KMS-11 (cell line): Measurements from ENCODE around the gene ACOT11.

Experiments
- H2AFZ ChIP-seq: fragments of 200-600 bp; sonication (generic); 2 replicates; pipeline ENCODE4 v1.6.1; 2016; ENCODE audit warnings: antibody characterized with exemption, mixed run types, low read depth
- H3K27ac ChIP-seq: fragments of 200-600 bp; sonication (generic); 2 replicates; pipeline ENCODE4 v1.6.1; 2016; ENCODE audit warnings: mild to moderate bottlenecking, mixed run types
- H3K27me3 ChIP-seq: fragments of 200-600 bp; sonication (generic); 2 replicates; pipeline ENCODE4 v1.6.1; 2017; ENCODE audit warnings: mild to moderate bottlenecking, low read depth, mixed run types, moderate library complexity; ENCODE audit not compliant: insufficient read depth
- H3K36me3 ChIP-seq: fragments of 200-600 bp; sonication (generic); 2 replicates; pipeline ENCODE4 v1.6.1; 2017; ENCODE audit warnings: mild to moderate bottlenecking, mixed run types; ENCODE audit not compliant: insufficient read depth
- H3K4me1 ChIP-seq: fragments of 200-600 bp; sonication (generic); 2 replicates; pipeline ENCODE4 v1.6.1; 2016; ENCODE audit warnings: mild to moderate bottlenecking, low read depth, mixed run types; ENCODE audit not compliant: poor library complexity, severe bottlenecking
- H3K4me2 ChIP-seq: fragments of 200-600 bp; sonication (generic); 2 replicates; pipeline ENCODE4 v1.7.0; 2016; ENCODE audit warnings: mild to moderate bottlenecking, mixed run types
- H3K4me3 ChIP-seq: fragments of 200-600 bp; sonication (generic); IDR thresholded peaks from 2 replicates; pipeline ENCODE4 v1.6.1; 2017; ENCODE audit warnings: low read depth, low read length, mixed read lengths; ENCODE audit not compliant: insufficient read depth
- H3K79me2 ChIP-seq: fragments of 200-600 bp; sonication (generic); 2 replicates; pipeline ENCODE4 v1.6.1; 2016; ENCODE audit warnings: low read depth, mixed run types; ENCODE audit not compliant: insufficient read depth
- H3K9ac ChIP-seq: fragments of 200-600 bp; sonication (generic); 2 replicates; pipeline ENCODE4 v1.6.1; 2016; ENCODE audit warnings: mild to moderate bottlenecking, mixed run types
- H4K20me1 ChIP-seq: fragments of 200-600 bp; sonication (generic); 2 replicates; pipeline ENCODE4 v1.6.1; 2016; ENCODE audit warnings: mild to moderate bottlenecking, mixed run types; ENCODE audit not compliant: insufficient read depth
- CTCF ChIP-seq: fragments of 200-600 bp; sonication (generic); conservative IDR thresholded peaks from 2 replicates; pipeline ENCODE4 v1.6.1; 2017; ENCODE audit warnings: low read depth, mild to moderate bottlenecking, antibody characterized with exemption, low read length, moderate library complexity, mixed read lengths

The ACOT11 gene

GRCh38 chr1:54658164-54658913, 110.3 kb downstream of the ACOT11 start:
- H3K27me3 ChIP-seq = no peaks in the 10 kb centered on the region
- no peak overlapping the region for H3K4me2 ChIP-seq
- H3K4me1 ChIP-seq = no peaks in the 10 kb centered on the region
- H3K79me2 ChIP-seq = no peaks in the 10 kb centered on the region
- H4K20me1 ChIP-seq = no peaks in the 10 kb centered on the region
- H3K36me3 ChIP-seq = no peaks in the 10 kb centered on the region
- no peak overlapping the region for H2AFZ ChIP-seq
- no peak overlapping the region for H3K27ac ChIP-seq
- no peak overlapping the region for H3K4me3 ChIP-seq
- no peak for TF ChIP-seq CTCF
- H3K9ac ChIP-seq = no peak overlapping the region
